ENCODE results near the gene ADAM12.
"Not testable (repeated sequence)": the region's sequence is repeated elsewhere in the genome, so short reads cannot be mapped to it uniquely, and the experiment has no call there.

ADAM12 gene

GRCh38 chr10:126372396-126372795, 15.9 kb downstream of the ADAM12 start:
- no peak overlapping the region for H3K4me3 Mint-ChIP-seq
- peaks cover 3% of the 10 kb centered on the region for H3K9me3 Mint-ChIP-seq
- no peak overlapping the region for H3K27ac Mint-ChIP-seq
- H3K36me3 Mint-ChIP-seq (ENCODE audit: low read depth) = no peaks in the 10 kb centered on the region
- H3K27me3 Mint-ChIP-seq (ENCODE audit: low read depth) = no peaks in the 10 kb centered on the region
- H3K4me1 Mint-ChIP-seq (ENCODE audit: low read depth) = no peaks in the 10 kb centered on the region

- Mint-ChIP-seq H3K4me1 (ENCODE audit: low read depth) (no peaks in the 10 kb centered on the region), H3K36me3 (ENCODE audit: low read depth) (no peaks in the 10 kb centered on the region), H3K9me3 (no peaks in the 10 kb centered on the region), H3K27ac (no peak overlapping the region), H3K4me3 (no peak overlapping the region), H3K27me3 (ENCODE audit: low read depth) (no peaks in the 10 kb centered on the region)
Observed at GRCh38 chr10:126369125-126369710, 19.1 kb downstream of the ADAM12 start.

- Mint-ChIP-seq H3K27ac (no peak overlapping the region), H3K27me3 (ENCODE audit: low read depth) (no peaks in the 10 kb centered on the region), H3K36me3 (ENCODE audit: low read depth) (no peaks in the 10 kb centered on the region), H3K4me3 (no peak overlapping the region), H3K9me3 (peaks cover 37% of the 10 kb centered on the region), H3K4me1 (ENCODE audit: low read depth) (no peaks in the 10 kb centered on the region)
Observed at GRCh38 chr10:126357169-126357568, 31.1 kb downstream of the ADAM12 start.

GRCh38 chr10:126353666-126354065, 34.6 kb downstream of the ADAM12 start:
- H3K27me3 Mint-ChIP-seq (ENCODE audit: low read depth) = no peaks in the 10 kb centered on the region
- H3K4me1 Mint-ChIP-seq (ENCODE audit: low read depth) = no peaks in the 10 kb centered on the region
- no peak overlapping the region for H3K27ac Mint-ChIP-seq
- no peaks in the 10 kb centered on the region for H3K36me3 Mint-ChIP-seq (ENCODE audit: low read depth)
- peaks cover 27% of the 10 kb centered on the region for H3K9me3 Mint-ChIP-seq
- H3K4me3 Mint-ChIP-seq = no peak overlapping the region

GRCh38 chr10:126352453-126352852, 35.8 kb downstream of the ADAM12 start:
- no peaks in the 10 kb centered on the region for H3K4me1 Mint-ChIP-seq (ENCODE audit: low read depth)
- no peak overlapping the region for H3K27ac Mint-ChIP-seq
- peaks cover 20% of the 10 kb centered on the region for H3K9me3 Mint-ChIP-seq
- no peaks in the 10 kb centered on the region for H3K27me3 Mint-ChIP-seq (ENCODE audit: low read depth)
- no peak overlapping the region for H3K4me3 Mint-ChIP-seq
- no peaks in the 10 kb centered on the region for H3K36me3 Mint-ChIP-seq (ENCODE audit: low read depth)

DNA sequence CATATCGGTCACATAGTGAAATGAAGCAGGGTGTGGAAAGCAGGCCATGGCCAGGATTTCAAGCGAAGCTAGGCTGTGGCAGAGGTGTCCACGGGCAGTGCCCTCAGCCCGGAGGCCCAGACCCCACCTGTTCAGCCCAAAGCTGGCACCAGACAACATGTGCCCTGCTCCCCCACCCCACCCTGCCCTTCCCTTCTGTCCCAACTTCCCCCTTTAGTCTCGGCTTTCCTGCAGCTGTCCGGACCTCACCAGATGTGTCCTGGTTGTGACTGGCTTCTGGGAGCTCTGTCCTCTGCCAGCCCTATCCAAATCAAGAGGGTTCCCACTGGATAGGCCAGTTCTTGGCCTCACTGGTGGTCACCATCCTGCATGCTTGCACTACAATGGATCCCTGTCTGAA, 37.3 kb downstream of the ADAM12 start:
- no peak overlapping the region for H3K4me3 Mint-ChIP-seq
- H3K27ac Mint-ChIP-seq = no peak overlapping the region
- H3K27me3 Mint-ChIP-seq (ENCODE audit: low read depth) = no peaks in the 10 kb centered on the region
- no peaks in the 10 kb centered on the region for H3K4me1 Mint-ChIP-seq (ENCODE audit: low read depth)
- H3K9me3 Mint-ChIP-seq = peaks cover 9% of the 10 kb centered on the region
- H3K36me3 Mint-ChIP-seq (ENCODE audit: low read depth) = no peaks in the 10 kb centered on the region

- no peaks in the 10 kb centered on the region for H3K4me1 Mint-ChIP-seq (ENCODE audit: low read depth)
- peaks cover 9% of the 10 kb centered on the region for H3K9me3 Mint-ChIP-seq
- no peak overlapping the region for H3K27ac Mint-ChIP-seq
- no peak overlapping the region for H3K4me3 Mint-ChIP-seq
- H3K36me3 Mint-ChIP-seq (ENCODE audit: low read depth) = no peaks in the 10 kb centered on the region
- H3K27me3 Mint-ChIP-seq (ENCODE audit: low read depth) = no peaks in the 10 kb centered on the region
Observed at GRCh38 chr10:126350216-126350992, 37.9 kb downstream of the ADAM12 start.

DNA sequence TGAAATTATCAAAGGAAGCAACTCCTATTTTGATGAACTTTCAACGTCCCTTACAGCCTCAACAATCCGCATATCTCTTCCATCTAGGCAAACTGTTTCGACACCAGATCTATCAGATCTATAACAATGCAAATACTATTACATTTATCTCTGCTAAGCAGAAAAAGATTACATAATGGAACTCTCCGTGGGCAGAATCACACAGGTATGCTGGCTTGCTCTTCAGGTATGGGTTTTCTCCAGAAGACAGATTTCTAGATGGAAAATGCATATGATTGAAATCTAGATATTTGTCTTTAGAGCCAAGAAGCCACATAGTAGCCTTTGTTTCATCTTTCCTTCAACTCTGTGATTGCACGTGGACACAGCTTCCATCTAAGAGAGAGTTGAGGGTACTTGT, 38.6 kb downstream of the ADAM12 start:
- Mint-ChIP-seq H3K9me3 (peaks cover 9% of the 10 kb centered on the region), H3K4me1 (ENCODE audit: low read depth) (no peaks in the 10 kb centered on the region), H3K27me3 (ENCODE audit: low read depth) (no peaks in the 10 kb centered on the region), H3K27ac (no peak overlapping the region), H3K36me3 (ENCODE audit: low read depth) (no peaks in the 10 kb centered on the region), H3K4me3 (no peak overlapping the region)

- Mint-ChIP-seq H3K9me3 (peaks cover 6% of the 10 kb centered on the region), H3K36me3 (ENCODE audit: low read depth) (no peaks in the 10 kb centered on the region), H3K27me3 (ENCODE audit: low read depth) (no peaks in the 10 kb centered on the region), H3K27ac (no peak overlapping the region), H3K4me3 (no peak overlapping the region), H3K4me1 (ENCODE audit: low read depth) (no peaks in the 10 kb centered on the region)
Observed at GRCh38 chr10:126349101-126349500, 39.2 kb downstream of the ADAM12 start.

- not testable (repeated sequence) for H3K4me3 Mint-ChIP-seq; H3K27me3 Mint-ChIP-seq (ENCODE audit: low read depth); H3K4me1 Mint-ChIP-seq (ENCODE audit: low read depth); H3K36me3 Mint-ChIP-seq (ENCODE audit: low read depth); H3K27ac Mint-ChIP-seq
- peaks cover 18% of the 10 kb centered on the region for H3K9me3 Mint-ChIP-seq
Observed at GRCh38 chr10:126343496-126343895, 44.8 kb downstream of the ADAM12 start.

GRCh38 chr10:126342680-126343079, 45.6 kb downstream of the ADAM12 start:
- Mint-ChIP-seq H3K9me3 (peaks cover 18% of the 10 kb centered on the region), H3K4me1 (ENCODE audit: low read depth) (no peaks in the 10 kb centered on the region), H3K27ac (no peak overlapping the region), H3K27me3 (ENCODE audit: low read depth) (no peaks in the 10 kb centered on the region), H3K36me3 (ENCODE audit: low read depth) (no peaks in the 10 kb centered on the region), H3K4me3 (no peak overlapping the region)

DNA sequence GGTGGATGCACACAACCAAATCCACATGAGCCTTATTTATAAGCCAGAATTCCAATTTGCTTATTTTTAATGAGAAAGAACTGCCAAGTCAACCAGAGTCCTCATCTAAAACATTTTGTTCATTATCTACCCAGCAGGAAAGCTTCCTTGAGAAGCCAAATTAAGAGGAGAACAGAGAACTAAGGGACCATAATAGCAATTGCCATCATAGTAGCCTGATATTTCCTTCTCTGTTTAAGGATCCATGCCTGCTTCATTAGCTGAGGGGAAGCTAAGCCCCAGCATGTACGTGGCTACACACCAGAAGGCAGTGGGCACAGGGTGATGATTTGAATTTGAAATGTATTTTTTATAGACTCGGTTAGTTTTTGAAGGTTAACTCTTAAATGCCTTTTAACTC, 46.8 kb downstream of the ADAM12 start:
- Mint-ChIP-seq H3K27me3 (ENCODE audit: low read depth) (no peaks in the 10 kb centered on the region), H3K9me3 (peaks cover 18% of the 10 kb centered on the region), H3K4me1 (ENCODE audit: low read depth) (no peaks in the 10 kb centered on the region), H3K36me3 (ENCODE audit: low read depth) (no peaks in the 10 kb centered on the region), H3K4me3 (no peak overlapping the region), H3K27ac (no peak overlapping the region)

- Mint-ChIP-seq H3K4me1 (ENCODE audit: low read depth) (no peaks in the 10 kb centered on the region), H3K27ac (no peak overlapping the region), H3K36me3 (ENCODE audit: low read depth) (no peaks in the 10 kb centered on the region), H3K27me3 (ENCODE audit: low read depth) (no peaks in the 10 kb centered on the region), H3K4me3 (no peak overlapping the region), H3K9me3 (peaks cover 7% of the 10 kb centered on the region)
Observed at GRCh38 chr10:126337251-126337810, 50.9 kb downstream of the ADAM12 start.

- H3K27ac Mint-ChIP-seq = no peak overlapping the region
- H3K27me3 Mint-ChIP-seq (ENCODE audit: low read depth) = no peaks in the 10 kb centered on the region
- no peak overlapping the region for H3K4me3 Mint-ChIP-seq
- H3K4me1 Mint-ChIP-seq (ENCODE audit: low read depth) = no peaks in the 10 kb centered on the region
- no peaks in the 10 kb centered on the region for H3K36me3 Mint-ChIP-seq (ENCODE audit: low read depth)
- peaks cover 7% of the 10 kb centered on the region for H3K9me3 Mint-ChIP-seq
Observed at GRCh38 chr10:126336801-126337200, 51.5 kb downstream of the ADAM12 start.

DNA sequence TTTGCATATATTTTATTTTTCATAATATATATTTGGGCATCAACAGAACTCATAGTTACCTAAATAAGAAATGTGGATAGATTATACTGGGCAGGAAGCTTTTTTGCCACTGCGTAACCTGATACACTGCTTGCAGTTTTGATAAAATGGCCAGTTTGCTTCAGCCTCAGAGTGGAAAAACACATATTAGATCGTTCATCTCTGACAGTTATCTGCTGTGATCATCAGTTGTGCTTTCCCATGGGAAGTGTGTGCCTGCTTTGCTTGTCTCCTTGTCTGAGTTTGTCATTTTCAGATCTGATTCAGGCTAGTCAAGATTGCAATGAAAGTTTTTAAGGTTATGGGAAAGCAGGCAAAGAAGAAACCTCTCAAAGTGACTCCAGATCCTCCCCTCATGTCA, 54.0 kb downstream of the ADAM12 start:
- Mint-ChIP-seq H3K4me3 (no peak overlapping the region), H3K9me3 (peaks cover 4% of the 10 kb centered on the region), H3K27me3 (ENCODE audit: low read depth) (no peaks in the 10 kb centered on the region), H3K4me1 (ENCODE audit: low read depth) (no peaks in the 10 kb centered on the region), H3K27ac (no peak overlapping the region), H3K36me3 (ENCODE audit: low read depth) (no peaks in the 10 kb centered on the region)
